HuH-7 (cell line): ENCODE measurements around the gene METTL22.

Experiments
- DNase-seq: peaks from one replicate; pipeline ENCODE4 v3.0.0; 2011; ENCODE audit warnings: low spot score

The METTL22 gene

DNA sequence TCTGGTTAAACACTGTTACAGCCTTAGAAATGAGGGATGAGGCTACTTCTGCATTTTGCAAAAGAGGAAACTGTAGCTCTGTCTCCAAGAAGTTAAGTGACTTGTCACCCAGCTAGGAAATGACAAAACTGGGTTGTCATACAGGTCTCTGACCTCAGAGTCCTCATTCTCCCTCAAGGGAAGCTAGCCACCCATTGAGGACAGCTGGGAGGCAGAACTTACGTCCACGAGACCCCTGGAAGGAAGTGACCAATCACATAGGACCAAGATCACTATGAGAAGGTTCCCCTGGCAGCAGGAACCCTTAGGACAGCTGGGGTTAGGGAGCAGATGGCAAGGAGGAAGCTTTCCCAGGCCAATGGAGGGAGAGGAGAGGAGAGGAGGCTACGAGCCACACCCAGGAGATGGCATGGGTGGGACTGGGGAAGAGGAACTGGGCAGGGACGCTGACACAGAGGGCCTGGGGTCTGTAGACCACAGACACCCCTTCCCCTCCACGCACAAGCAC, 11.2 kb downstream of the METTL22 start:
- DNase-seq, result no peak

DNA sequence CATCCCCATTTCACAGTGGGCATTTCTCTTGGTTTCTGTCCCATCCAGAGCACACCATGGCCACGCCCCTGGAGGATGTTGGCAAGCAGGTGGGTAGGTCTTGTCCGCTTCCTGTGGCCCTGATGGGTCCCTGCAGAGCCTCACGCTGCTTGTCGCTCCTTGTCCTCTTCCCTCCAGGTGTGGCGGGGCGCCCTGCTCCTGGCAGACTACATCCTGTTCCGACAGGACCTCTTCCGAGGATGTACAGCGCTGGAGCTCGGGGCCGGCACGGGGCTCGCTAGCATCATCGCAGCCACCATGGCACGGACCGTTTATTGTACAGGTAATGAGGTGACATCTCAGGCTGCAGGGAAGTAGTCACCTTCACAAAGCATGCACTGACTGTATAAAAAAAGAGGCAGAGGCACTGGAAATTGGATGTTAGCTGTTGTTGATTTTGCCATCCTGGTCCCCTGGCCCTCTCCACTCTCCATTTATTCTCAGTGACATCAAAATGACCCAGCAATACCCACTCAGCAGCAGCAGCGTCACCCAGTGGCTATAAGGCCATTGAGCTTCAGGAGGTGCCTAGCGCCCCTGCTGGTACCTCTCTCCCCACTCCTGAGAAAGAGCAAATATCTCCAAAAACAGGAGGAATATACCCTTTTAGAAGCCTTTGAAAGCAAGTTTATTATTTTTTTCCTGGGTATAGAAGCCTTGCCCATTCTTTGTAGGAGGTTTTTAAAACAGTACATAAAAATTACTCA, 13.7 kb downstream of the METTL22 start:
- peak; percentile 41 for DNase-seq

DNA sequence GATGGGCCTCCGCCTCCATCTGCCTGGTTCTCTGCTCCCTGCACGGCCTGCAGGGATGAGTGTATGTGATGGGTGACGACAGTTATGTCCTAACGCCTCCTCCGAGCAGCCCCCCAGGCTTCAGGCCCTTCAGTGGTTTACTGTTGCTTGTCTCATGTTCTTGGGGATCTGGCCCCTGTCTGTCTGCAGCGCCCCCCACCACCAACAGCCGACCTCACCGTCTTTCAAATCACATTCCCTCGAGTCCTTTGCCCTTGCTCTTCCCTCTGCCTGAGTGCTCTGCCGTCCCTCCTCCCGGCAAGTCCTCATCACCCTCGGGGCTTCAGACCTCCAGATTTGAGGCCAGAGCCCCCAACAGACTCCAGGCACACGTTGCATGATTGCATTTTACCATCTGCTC, 18.2 kb downstream of the METTL22 start:
- no peak for DNase-seq

DNA sequence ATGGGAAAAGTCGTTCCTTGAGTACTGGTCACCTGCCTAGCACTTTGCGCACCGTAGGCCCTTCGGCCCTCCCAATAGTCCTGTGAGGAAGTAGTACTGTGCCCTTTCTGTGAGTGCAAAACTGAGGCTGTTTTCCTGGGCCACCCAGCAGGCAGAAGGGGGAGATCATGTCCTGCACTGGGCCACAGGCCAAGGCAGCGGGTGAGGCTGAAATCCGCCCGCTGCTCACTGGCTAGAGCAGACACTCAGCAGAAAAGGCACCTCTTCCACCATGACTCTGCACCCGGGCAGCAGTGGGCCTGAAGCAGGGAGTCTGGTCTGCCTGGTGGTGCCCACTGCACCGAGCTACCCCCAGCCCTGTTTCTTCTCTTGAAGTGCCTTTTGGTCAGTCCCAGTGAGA, 20.2 kb downstream of the METTL22 start:
- no peak for DNase-seq

DNA sequence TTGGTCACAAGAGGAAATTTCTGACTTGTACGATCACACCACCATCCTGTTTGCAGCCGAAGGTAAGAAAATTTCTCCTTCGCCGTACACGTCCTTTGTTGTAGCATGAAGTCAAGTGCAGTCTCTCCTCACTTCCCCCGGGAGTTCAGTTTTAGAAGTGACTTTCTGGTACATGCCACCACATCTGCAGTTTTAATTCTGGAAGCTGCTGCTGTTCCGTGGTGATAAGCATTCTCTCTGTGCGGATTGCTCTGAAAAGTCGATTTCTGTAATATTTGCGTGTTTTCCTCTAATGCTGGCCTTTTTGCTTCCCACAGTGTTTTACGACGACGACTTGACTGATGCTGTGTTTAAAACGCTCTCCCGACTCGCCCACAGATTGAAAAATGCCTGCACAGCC, 20.6 kb downstream of the METTL22 start:
- DNase-seq, result no peak

DNA sequence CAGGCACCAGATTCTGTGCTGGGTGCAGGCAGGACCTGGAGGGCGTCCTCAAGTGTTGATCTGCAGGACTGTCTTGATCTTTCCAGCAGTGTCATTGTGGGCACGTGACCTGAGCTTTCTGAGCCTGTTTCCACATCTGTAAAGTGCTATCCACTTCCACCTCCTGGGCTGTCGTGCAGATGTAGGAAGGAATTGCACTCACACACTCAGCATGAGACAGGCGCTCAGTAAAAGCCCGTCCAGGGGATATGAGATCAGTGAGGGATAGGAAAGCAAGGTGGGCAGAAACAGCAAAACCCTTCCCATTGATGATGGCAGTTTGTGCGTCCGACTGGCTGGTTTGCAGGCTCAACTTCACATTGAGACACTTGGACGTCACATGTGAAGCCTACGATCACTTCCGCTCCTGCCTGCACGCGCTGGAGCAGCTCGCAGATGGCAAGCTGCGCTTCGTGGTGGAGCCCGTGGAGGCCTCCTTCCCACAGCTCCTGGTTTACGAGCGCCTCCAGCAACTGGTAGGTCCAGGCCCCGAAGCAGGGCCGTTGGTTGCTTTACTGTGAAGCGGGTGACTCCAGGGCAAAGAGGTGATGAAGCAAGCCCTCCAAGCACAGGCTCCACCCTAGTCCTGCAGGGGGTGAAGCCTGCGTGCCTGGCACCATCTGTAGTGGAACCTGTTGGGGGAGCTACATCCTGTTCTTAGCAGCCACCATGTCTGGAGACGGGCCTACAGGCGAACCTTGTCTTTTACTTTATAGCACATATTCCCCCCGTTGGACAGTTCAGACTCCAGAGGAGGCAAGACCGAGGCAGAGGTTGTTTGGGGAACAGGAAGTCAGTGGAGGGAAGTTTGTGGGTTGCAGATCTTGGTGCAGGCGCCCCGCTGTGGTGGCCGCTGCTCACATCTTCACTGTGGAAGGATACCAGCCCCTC, 23.0 kb downstream of the METTL22 start:
- DNase-seq, result no peak

DNA sequence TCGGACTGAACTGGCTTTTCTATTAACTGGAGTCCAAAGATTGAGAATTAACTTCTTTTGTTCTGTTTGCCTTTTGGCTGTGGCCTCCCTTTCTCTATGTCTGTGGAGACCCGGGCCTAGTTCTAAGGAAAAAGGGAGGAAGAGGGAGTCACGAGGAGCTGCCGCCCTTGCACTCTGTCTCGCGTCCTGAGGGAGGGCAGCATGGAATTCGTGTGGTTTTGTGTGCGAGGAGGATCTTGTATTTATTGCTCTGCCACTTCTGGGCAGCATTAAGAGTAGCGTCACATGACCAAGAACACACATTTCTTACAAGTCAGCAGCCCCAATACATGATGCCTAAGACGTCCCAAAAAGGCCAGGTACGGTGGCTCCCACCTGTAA, 23.6 kb downstream of the METTL22 start:
- DNase-seq, result no peak

DNA sequence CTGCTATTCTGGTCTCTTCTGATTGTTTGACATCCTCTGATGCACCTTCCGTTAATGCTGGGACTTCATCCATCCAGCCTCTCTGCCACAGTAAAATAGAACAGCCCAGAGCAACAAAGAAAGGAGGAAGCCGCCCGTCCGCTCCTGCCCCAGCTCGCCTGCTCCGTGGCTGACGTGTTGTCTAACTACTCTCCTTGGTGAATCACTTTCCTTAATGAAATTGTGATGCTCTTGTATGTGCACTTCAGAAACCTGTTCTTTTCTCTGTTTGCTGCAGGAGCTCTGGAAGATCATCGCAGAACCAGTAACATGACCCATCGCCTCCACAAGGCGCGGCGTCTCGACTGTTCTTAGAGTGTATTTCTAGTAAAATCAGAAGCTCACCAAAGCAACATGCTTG, 24.3 kb downstream of the METTL22 start:
- no peak for DNase-seq

DNA sequence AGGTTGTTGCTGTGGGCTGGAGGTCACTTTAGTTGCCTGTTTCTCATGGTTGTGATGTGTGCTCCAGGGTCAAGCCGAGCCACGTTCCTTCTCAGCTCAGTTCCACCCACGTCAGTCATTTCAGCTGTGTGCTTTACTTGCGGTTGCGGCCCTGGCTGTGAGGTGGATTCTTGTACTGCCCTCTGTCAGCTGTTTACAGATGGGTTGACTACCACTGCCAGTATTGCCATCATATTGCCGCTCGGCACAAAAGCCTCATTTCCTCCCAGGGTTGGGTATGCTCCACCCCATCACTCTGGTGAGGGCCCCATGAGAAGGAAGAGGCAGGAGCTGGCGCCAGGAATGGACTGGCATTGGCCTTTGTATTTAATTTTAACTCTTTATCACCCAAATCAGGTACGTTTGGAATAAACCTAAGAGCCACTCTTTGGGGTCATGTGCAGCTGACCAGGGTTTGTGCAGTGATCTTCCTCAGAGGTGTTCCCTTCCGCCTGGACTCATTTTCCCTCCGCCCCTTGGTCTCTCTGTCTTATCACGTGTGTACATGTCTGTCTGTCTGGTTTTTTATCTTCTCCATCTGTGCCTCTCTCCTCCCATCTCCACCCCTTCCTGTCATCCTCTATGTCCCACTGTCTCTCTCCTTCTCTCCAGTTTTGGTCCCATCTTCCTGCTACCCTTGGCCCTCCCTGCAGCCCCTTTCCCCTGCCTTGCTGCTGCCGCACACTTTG, 25.0 kb downstream of the METTL22 start:
- no peak for DNase-seq

DNA sequence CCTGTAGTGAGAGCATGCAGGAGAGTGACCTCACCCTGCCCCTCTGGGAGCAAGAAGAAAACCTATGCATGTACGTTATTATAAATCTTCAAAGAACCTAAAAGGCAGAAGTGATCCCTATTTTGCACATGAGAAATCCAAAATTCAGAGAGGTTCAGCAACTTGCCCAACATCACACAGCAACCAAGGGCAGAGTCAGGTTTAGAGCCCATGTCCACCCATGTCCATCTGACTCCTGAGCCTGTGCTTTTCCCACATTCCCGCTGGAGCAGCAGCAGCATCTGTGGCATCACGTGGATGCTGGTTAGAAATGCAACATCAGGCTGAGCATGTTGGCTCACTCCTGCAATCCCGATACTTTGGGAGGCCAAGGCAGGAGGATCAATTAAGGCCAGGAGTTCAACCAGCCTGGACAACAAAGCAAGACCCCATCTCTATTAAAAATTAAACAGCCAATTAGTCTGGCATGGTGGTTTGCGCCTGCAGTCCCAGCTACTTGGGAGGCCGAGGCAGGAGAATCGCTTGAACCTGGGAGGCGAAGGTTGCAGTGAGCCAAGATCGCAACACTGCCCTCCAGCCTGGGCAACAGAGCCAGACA, 26.3 kb downstream of the METTL22 start:
- DNase-seq, result no peak

DNA sequence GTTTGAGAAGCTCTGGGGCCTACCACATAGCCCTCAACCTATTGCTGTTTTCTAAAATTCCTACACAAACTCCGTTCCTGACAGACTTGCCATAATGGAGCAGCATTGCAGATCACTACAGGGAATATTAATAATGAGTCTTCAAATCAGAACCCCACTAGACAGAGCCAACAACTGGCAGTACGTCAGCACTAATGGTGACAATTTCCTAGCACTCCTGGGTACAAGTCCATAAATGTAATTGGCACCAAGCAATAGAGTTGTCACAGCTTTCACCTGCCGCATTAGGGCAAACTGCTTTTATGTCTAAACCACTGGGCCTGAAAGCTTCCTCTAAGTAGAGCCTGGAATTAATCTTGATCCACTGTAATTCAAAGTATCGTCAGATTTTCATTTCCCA, 27.4 kb downstream of the METTL22 start:
- no peak for DNase-seq

DNA sequence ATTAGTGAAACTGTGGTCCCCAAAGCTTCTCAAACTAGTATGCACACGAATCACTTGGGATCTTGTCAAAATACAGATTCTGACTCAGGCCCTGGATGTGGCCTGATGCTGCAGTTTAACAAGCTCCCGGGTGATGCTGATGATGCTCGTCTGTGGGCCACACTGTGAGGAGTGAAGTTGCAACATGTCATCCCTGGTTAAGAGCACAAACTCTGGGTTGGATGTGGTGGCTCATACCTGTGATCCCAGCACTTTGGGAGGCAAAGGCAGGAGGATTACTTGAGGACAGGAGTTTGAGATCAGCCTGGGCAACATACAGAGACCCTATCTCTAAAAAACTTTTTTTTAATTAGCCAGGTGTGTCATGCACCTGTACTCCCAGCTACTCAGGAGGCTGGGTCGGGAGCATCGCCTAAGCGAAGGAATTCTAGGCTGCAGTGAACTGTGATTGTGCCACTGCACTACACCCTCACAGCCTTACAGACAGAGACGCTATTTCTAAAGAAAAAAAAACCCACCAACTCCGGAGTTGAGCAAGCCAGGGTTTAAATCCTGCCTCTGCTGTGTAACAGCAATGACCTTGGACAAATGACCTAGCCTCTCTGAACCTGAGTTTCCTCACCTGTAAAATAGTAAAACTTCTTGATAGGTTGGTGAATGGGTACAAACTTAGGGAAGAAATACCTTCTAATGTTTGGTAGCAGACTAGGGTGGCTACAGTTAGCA, 28.5 kb downstream of the METTL22 start:
- no peak for DNase-seq

DNA sequence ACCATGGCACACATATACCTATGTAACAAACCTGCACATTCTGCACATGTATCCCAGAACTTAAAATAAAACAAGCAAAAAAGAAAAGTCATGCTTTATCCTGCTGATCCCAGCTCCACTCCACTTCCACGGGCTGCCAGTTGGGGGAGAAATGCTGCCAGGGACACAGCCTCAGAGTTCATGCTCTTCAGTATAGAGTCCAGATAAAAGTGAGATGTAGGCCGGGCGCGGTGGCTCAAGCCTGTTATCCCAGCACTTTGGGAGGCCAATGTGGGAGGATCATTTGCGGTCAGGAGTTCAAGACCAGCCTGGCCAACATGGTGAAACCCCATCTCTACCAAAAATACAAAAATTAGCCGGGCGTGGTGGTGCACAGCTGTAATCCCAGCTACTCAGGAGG, 30.5 kb downstream of the METTL22 start:
- DNase-seq, result peak; percentile 60

DNA sequence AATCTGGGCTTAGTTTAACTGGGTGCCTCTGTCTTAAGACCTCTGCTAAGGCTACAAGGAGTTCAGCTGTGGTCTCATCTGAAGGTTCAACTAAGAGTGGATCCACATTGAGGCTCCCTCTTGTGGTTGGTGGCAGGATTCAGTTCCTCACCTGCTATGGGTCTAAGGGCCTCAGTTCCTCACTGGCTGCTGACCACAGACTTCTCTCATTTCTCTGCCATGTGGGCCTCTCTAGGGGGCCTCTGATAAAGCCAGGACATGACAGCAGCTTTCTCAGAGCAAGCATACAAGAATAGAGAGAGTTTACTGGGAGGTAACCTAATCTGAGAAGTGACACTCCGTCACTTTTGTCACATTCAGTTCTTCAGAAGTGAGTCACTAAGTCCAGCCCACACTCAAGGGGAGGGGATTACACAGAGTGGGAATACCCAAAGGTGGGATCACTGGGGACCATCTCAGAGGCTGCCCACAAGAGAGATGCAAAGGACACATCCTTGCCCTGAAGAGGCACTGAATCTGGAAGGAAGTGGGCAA, 33.8 kb downstream of the METTL22 start:
- DNase-seq, result peak; percentile 56

DNA sequence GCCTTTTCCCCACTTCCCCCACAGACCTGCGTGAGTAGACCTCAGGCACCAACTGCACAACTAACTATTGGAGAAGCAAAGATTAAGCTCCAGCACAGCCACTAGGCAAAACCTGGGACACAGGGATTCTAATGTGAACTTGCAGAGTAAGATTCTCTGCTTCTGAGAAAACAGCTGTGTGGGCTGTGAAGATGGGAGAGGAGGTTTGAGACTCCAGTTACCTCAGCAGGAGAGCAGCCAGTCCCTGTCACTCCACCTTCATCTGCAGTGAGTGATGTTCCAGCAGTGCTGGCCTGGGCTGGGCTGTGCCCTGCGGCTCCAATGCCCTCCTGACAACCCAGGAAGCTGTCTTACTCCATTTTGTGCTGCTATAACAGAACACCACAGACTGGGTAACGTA, 34.9 kb downstream of the METTL22 start:
- no peak for DNase-seq

DNA sequence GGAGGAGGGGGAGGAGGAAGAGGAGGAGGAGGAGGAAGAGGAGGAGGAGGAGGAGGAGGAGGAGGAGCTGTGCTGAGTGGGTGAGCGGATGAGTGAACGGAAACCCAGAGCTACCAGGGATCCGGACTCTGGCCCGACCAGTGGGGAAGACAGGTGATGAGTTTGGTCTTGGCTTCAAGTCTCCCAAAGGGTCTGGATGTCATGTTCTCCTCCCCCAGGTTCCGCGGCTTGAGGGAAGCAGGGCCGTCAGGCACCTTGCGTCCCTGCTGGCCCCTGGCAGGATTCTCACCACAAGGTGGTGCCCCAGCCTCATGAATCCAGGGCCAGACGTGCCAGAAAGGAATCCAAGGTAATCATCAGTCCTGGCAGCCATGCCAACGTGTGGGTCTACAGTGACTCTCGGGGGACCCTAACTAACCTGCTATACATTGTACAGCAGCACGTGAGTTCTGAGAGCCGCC, 39.4 kb downstream of the METTL22 start:
- DNase-seq, result peak; percentile 64

DNA sequence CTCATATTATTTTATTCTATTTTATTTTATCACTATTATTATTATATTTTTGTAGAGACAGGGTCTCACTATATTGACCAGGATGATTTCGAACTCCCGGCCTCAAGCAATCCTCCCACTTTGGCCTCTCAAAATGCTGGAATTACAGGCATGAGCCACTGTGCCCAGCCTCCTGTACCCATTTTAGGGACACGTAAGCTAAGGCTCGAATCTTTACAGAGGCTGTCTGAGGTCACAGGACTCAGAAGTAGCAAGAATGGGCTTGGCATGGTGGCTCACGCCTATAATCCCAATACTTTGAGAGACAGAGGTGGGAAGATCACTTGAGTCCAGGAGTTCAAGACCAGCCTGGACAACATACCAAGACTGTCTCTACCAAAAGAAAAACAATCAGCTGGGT, 40.2 kb downstream of the METTL22 start:
- DNase-seq, result no peak

DNA sequence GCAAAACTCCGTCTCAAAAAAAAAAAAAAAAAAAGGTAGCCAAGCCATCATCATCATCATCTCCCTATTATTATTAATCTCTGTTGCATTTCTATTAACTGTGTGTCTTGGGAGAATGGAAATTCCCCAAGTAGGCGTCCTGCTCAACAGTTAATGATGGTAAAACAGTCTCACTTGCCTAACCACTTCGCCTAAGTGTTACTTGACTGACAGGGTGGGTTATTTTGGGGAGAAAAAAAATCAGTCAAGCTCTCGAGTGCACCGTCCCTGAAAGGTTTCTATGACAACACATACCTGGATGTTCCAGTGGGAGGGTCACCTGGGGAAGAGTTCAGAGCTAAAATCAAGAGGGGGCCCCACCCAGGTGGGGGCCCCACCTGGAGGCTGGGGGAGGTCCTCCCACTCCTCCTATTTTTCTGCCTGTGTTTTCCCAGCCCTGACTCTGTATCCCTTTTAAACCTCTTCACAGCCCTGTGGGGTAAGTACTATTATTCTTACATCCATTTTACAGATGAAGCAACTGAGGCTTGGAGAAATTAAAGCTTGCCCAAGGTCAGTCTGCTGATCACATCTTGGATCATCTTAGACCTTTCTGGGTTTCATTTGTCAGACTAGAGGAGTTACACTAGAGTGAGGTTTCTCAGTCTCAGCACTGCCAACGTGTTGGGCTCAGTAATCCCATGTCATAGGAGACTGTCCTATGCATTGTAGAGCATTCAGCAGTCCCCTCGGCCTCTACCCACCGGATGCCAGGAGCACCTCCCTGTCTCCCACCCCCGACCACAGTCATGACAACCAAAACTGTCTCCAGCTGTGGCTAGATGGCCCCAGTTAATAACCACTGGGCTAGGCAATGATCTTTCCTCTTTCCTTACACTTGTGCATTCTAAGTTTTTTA, 41.9 kb downstream of the METTL22 start:
- DNase-seq, result no peak

DNA sequence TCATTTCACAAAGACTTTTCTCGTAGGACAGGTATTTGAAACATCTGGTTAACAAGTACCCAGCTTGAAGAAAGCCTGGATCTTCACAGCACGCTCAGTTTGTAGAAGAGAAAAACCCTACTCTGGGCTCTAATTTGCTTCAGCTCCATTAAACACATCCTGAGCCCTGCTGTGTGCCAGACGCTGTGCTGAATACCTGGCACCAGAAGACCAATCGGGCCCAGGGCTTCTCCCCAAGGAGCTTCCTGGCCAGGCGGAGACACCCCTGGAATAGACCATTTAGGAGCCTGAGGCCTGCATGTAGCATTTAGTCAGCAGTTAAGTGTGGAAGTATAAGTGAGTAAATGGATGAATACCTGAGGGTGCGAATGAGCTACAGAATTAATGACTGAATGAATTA, 44.0 kb downstream of the METTL22 start:
- no peak for DNase-seq

DNA sequence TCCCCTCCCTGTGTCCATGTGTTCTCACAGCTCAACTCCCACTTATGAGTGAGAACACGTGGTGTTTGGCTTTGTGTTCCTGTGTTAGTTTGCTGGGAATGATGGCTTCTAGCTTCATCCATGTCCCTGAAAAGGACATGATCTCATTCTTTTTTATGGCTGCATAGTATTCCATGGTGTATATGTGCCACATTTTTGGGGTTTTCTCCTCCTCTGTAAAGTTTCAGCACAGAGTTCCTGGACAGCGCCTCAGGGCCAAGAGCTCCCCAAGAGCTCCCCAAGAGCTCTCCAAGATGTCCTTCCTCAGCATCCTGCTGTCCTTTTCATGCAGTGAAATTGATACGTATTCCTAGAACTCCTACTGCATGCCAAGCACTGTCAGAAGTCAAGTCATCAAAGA, 46.0 kb downstream of the METTL22 start:
- no peak for DNase-seq
